Fibroblast of villous mesenchyme (primary cell): ENCODE results near the gene DCAF17. TPM values are rescaled to one million over a fixed set of nuclear protein-coding genes. Genes with fewer than 3 reads are reported as not detected.
"Not testable (repeated sequence)": the region's sequence is repeated elsewhere in the genome, so short reads cannot be mapped to it uniquely, and the experiment has no call there.

Experiments
- DNase-seq: peaks from one replicate; pipeline ENCODE4 v3.0.0-alpha.2; 2010; ENCODE audit warnings: low read depth
- H3K4me3 ChIP-seq: 2 replicates; pipeline ENCODE4 v1.5.1; 2011; ENCODE audit warnings: low read depth, mild to moderate bottlenecking, low read length
- total RNA-seq: library from RNA; depleted of rRNA; stranded (reverse); fragments of >200 nt; gene quantifications from 2 replicates; pipeline ENCODE4 v1.2.3, GENCODE V29; 2012
- TF ChIP-seq, protein P1 (sequence below): IDR thresholded peaks from 2 replicates; pipeline ENCODE4 v1.5.1; 2012; ENCODE audit warnings: low read depth, mild to moderate bottlenecking, low read length; ENCODE audit not compliant: insufficient read depth

The DCAF17 gene
- total RNA-seq, 1 donor: 29.4 TPM

DNA sequence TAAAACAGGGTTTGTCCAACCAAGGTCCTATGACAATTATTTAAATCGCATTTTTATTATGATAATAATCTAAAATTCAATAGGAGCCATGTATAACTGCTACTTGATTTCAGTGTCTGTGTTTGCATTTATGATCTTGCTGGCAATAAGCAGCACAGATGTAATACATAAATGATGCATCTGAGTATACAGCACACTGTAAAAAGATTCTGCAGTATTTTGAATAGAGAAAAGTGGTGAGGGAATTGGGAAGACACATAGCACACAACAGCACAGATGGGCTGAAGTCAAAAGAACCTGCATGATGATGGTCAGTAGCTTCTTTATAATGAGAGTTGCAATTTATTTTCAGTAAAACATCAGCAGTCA lies 26.4 kb upstream of the DCAF17 start:
- DNase-seq: no peak
- H3K4me3 ChIP-seq: no peak overlapping the region
- TF ChIP-seq, protein P1, sequence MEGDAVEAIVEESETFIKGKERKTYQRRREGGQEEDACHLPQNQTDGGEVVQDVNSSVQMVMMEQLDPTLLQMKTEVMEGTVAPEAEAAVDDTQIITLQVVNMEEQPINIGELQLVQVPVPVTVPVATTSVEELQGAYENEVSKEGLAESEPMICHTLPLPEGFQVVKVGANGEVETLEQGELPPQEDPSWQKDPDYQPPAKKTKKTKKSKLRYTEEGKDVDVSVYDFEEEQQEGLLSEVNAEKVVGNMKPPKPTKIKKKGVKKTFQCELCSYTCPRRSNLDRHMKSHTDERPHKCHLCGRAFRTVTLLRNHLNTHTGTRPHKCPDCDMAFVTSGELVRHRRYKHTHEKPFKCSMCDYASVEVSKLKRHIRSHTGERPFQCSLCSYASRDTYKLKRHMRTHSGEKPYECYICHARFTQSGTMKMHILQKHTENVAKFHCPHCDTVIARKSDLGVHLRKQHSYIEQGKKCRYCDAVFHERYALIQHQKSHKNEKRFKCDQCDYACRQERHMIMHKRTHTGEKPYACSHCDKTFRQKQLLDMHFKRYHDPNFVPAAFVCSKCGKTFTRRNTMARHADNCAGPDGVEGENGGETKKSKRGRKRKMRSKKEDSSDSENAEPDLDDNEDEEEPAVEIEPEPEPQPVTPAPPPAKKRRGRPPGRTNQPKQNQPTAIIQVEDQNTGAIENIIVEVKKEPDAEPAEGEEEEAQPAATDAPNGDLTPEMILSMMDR: no peak

DNA sequence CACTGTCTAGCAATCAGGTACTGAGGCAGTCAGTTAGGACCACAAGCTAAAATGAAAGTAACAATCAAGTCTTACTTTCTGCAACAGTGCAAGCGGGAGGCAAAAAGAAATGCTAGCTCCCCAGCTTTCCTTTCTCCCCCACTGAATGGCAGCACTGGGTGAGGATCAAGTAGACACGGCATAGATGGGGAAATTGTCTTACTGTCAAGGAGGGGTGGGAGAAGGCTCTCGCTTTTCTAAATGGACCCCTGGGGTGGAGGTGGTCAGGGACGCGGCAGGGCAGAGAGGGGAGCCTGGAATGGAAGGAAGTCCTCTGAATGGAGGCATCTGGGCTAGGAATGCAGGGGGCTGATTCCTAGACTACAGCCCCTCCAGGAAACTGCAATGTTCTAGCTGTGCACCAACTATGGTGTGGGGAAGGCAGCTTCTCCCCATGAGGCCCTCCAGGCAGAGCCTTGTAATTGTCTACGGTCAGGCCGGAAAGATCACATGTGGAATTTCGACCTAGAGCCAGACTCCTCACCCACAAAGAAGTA lies 24.5 kb upstream of the DCAF17 start:
- peak overlapping the region; percentile 43 for H3K4me3 ChIP-seq
- DNase-seq: peak; percentile 36
- TF ChIP-seq, protein P1: no peak

DNA sequence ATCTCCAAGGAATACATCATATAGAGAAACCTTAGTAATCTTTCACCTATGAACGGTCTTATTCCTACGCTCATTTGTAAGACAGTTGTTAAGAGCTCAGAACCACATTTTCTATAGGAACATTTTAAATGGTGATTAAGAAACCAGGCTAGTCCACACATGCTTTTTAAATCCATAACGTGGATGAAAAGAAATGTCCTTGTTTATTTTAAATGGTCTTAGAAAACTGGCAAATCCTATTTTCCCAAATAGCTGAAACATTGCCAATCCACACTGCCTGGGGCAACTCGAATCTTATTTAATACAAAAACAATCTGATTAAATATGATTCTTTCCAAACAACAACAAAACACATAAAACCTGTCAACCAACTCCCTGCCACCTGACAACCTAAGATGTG lies 23.9 kb upstream of the DCAF17 start:
- peak; percentile 75 for DNase-seq
- no peak overlapping the region for H3K4me3 ChIP-seq
- TF ChIP-seq, protein P1: no peak

DNA sequence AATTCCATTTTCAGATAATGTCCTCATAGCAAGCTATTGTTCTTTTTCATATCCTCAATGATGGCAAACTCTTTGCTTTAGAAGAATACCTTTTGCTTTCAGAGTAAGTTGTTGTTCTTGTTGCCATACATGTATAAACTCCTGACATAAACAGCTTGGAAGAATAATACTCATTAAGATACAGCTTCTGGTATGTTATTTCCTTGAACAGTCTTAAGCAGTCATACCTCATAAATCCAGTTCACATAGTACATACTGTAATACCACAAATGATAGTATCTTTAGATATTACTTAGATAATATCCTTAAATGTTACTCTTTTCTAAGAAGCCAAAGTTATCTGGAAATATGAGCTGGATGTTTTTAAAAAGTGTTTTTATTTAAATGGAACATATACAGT lies 23.4 kb upstream of the DCAF17 start:
- DNase-seq: peak; percentile 73
- TF ChIP-seq, protein P1: no peak
- no peak overlapping the region for H3K4me3 ChIP-seq

DNA sequence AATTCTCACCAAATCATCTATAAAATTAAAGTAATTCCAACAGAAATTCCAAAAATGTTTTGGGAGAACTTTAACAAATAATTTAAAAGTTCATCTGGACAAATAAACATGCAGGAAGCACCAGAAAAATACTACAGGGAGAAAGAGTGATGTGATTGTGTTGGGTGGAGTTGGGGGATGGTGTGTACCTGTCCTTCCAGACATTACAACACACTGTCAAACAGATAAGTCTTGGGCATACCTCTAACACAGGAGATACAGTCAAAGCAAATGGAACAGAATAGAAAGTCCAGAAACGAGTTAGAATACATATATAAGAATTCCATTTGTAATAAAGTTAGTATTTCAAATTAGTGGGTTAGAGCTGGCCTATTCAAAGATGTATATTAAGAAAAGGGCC lies 22.8 kb upstream of the DCAF17 start:
- no peak overlapping the region for H3K4me3 ChIP-seq
- DNase-seq: no peak
- TF ChIP-seq, protein P1: no peak

- TF ChIP-seq, protein P1: no peak
Measured at GRCh38 chr2:171411791-171412483, 22.1 kb upstream of the DCAF17 start.

GRCh38 chr2:171412571-171413175 lies 21.4 kb upstream of the DCAF17 start:
- peak; percentile 34 for DNase-seq
- no peak overlapping the region for H3K4me3 ChIP-seq
- TF ChIP-seq, protein P1: no peak

More at GRCh38 chr2:171411791-171412483, 22.1 kb upstream of the DCAF17 start:
- peak; percentile 58 for DNase-seq
- no peak overlapping the region for H3K4me3 ChIP-seq

- DNase-seq, H3K4me3 ChIP-seq: not testable (repeated sequence)
Measured at GRCh38 chr2:171414645-171415044, 19.4 kb upstream of the DCAF17 start.
